Liver (tissue), 3 donors: ENCODE measurements around the gene RUSC1.

Experiments
- CTCF ChIP-seq: fragments of 150-350 bp; IDR thresholded peaks from 2 replicates; pipeline ENCODE4 v1.5.1; 2017; ENCODE audit warnings: improper control_type of control experiment, low read depth, low read length; ENCODE audit not compliant: missing input control
- FOXA1 ChIP-seq: IDR thresholded peaks from 2 replicates; pipeline ENCODE4 v1.6.1; 2016; ENCODE audit warnings: antibody characterized with exemption
- RAD21 ChIP-seq, 2 donors: IDR thresholded peaks; 2 replicates each; pipeline ENCODE4 v1.6.1; 2016; ENCODE audit warnings: antibody characterized with exemption in 2 of 2, mild to moderate bottlenecking in 2 of 2
- RXRA ChIP-seq, 2 donors: IDR thresholded peaks; 2 replicates each; pipeline ENCODE4 v1.6.1; 2017 to 2018; ENCODE audit warnings: antibody characterized with exemption in 2 of 2, mild to moderate bottlenecking in 1 of 2
- donor health status: healthy.
- donor health status: healthy.

- no peak for TF ChIP-seq FOXA1
- TF ChIP-seq RAD21 (IDR thresholded peaks at IDR 0.05), result no peak
- no peak for TF ChIP-seq CTCF
- TF ChIP-seq RXRA (IDR thresholded peaks at IDR 0.05), result no peak
These were observed 11.2 kb upstream of the RUSC1 start for GRCh38 chr1:155309423-155310021.
